Ishikawa (cell line): ENCODE results near the gene KCNT1.

Experiments
- CEBPB ChIP-seq: IDR thresholded peaks from 2 replicates; pipeline ENCODE4 v1.6.1; 2012
- CREB1 ChIP-seq: IDR thresholded peaks from 2 replicates; pipeline ENCODE4 v1.6.1; 2012; ENCODE audit warnings: low read depth
- EGR1 ChIP-seq: IDR thresholded peaks from 2 replicates; pipeline ENCODE4 v1.6.1; 2012
- EP300 ChIP-seq: IDR thresholded peaks from 2 replicates; pipeline ENCODE4 v1.6.1; 2012; ENCODE audit warnings: borderline replicate concordance
- FOXM1 ChIP-seq: IDR thresholded peaks from 2 replicates; pipeline ENCODE4 v1.6.1; 2012; ENCODE audit warnings: low read depth, borderline replicate concordance
- NFIC ChIP-seq: IDR thresholded peaks from 2 replicates; pipeline ENCODE4 v1.6.1; 2012
- RAD21 ChIP-seq: IDR thresholded peaks from 2 replicates; pipeline ENCODE4 v1.6.1; 2012; ENCODE audit warnings: low read depth
- TAF1 ChIP-seq: IDR thresholded peaks from 2 replicates; pipeline ENCODE4 v1.6.1; 2012; ENCODE audit warnings: low read depth, mild to moderate bottlenecking
- TCF12 ChIP-seq: IDR thresholded peaks from 2 replicates; pipeline ENCODE4 v1.6.1; 2012; ENCODE audit warnings: low read depth
- TEAD4 ChIP-seq: IDR thresholded peaks from 2 replicates; pipeline ENCODE4 v1.6.1; 2012
- YY1 ChIP-seq: IDR thresholded peaks from 2 replicates; pipeline ENCODE4 v1.6.1; 2012; ENCODE audit warnings: low read depth
- ZBTB7A ChIP-seq: IDR thresholded peaks from 2 replicates; pipeline ENCODE4 v1.6.1; 2012; ENCODE audit warnings: low read depth
- TF ChIP-seq, protein P1 (sequence below): IDR thresholded peaks from 2 replicates; pipeline ENCODE4 v1.6.1; 2012; ENCODE audit warnings: low read depth, mild to moderate bottlenecking
- TF ChIP-seq, protein P2 (sequence below): IDR thresholded peaks from 2 replicates; pipeline ENCODE4 v1.6.1; 2012
- TF ChIP-seq, protein P3 (sequence below): IDR thresholded peaks from 2 replicates; pipeline ENCODE4 v1.6.1; 2012

Gene KCNT1

DNA sequence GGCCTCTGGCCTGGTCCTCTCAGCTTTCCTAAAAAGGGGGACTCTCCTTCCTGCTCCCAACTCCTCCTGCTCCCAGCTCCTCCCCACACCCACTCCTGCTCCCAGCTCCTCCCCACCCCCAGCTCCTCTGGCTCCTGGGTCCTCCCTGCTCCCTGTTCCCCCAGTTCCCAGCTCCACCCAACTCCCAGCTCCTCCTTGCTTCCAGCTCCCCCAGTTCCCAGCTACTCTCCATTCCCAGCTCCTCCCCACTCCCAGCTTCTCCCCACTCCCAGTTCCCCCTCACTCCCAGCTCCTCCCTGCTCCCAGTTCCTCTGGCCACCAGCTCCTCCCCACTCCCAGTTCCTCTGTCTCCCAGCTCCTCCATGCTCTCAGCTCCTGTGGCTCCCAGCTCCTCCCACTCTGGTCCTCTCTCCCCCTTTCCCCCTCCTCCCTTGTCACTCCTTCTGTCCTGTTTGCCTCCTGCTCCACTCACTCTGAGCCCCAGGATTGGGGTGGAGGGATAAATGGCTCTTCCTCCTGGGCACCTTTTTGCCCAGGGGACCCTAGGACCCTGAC, 75.7 kb downstream of the KCNT1 start:
- TF ChIP-seq CREB1 (no peak), RAD21 (no peak), YY1 (no peak), TCF12 (no peak), FOXM1 (no peak), ZBTB7A (no peak), TAF1 (no peak), NFIC (no peak), TEAD4 (no peak), CEBPB (no peak), EGR1 (no peak), EP300 (no peak)
- TF ChIP-seq, protein P1, sequence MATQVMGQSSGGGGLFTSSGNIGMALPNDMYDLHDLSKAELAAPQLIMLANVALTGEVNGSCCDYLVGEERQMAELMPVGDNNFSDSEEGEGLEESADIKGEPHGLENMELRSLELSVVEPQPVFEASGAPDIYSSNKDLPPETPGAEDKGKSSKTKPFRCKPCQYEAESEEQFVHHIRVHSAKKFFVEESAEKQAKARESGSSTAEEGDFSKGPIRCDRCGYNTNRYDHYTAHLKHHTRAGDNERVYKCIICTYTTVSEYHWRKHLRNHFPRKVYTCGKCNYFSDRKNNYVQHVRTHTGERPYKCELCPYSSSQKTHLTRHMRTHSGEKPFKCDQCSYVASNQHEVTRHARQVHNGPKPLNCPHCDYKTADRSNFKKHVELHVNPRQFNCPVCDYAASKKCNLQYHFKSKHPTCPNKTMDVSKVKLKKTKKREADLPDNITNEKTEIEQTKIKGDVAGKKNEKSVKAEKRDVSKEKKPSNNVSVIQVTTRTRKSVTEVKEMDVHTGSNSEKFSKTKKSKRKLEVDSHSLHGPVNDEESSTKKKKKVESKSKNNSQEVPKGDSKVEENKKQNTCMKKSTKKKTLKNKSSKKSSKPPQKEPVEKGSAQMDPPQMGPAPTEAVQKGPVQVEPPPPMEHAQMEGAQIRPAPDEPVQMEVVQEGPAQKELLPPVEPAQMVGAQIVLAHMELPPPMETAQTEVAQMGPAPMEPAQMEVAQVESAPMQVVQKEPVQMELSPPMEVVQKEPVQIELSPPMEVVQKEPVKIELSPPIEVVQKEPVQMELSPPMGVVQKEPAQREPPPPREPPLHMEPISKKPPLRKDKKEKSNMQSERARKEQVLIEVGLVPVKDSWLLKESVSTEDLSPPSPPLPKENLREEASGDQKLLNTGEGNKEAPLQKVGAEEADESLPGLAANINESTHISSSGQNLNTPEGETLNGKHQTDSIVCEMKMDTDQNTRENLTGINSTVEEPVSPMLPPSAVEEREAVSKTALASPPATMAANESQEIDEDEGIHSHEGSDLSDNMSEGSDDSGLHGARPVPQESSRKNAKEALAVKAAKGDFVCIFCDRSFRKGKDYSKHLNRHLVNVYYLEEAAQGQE = no peak
- TF ChIP-seq, protein P2, sequence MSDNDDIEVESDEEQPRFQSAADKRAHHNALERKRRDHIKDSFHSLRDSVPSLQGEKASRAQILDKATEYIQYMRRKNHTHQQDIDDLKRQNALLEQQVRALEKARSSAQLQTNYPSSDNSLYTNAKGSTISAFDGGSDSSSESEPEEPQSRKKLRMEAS = no peak
- TF ChIP-seq, protein P3, sequence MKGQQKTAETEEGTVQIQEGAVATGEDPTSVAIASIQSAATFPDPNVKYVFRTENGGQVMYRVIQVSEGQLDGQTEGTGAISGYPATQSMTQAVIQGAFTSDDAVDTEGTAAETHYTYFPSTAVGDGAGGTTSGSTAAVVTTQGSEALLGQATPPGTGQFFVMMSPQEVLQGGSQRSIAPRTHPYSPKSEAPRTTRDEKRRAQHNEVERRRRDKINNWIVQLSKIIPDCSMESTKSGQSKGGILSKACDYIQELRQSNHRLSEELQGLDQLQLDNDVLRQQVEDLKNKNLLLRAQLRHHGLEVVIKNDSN = no peak

DNA sequence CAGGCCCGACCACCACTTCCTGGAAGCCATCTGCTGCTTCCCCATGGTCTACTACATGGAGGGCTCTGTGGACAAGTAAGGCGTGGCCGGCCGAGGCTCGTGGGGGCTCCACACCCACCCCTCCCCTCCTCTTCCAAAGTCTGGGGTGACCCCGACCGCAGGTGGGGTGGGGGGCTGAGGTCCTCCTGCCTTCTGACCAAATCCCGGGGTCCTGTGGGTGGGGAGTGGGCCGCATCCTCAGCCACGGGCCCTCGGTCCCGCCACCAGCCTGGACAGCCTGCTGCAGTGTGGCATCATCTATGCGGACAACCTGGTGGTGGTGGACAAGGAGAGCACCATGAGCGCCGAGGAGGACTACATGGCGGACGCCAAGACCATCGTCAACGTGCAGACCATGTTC, 76.4 kb downstream of the KCNT1 start:
- no peak for TF ChIP-seq EP300
- TF ChIP-seq TCF12 = no peak
- TF ChIP-seq ZBTB7A = no peak
- no peak for TF ChIP-seq FOXM1
- TF ChIP-seq, protein P2 = no peak
- TF ChIP-seq TEAD4 = no peak
- TF ChIP-seq, protein P1 = no peak
- no peak for TF ChIP-seq EGR1
- no peak for TF ChIP-seq YY1
- TF ChIP-seq, protein P3 = no peak
- TF ChIP-seq NFIC = no peak
- no peak for TF ChIP-seq RAD21
- no peak for TF ChIP-seq CEBPB
- no peak for TF ChIP-seq CREB1
- no peak for TF ChIP-seq TAF1

DNA sequence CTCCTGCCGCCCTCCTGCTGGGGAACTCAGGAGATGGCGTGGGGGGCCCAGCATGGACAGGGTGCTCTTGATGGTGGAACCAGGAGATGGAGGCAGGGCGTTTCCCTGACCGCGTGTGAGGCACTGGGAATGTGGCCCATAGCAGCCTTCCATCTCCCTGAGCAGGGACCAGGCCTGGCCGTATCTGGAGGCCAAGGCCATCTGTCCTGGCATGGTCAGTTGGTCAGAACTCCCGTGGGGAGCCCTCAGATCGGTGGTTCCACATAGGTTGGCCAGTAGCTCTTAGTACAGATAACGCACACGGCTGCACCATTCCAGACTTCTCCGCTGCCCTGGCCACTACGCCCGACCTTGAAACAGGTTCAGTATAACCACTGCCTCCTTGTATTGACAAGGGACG, 77.6 kb downstream of the KCNT1 start:
- TF ChIP-seq, protein P3 = no peak
- TF ChIP-seq EP300 (no peak), CEBPB (no peak), FOXM1 (no peak), RAD21 (no peak), ZBTB7A (no peak), CREB1 (no peak), YY1 (no peak)
- TF ChIP-seq, protein P1 = no peak

DNA sequence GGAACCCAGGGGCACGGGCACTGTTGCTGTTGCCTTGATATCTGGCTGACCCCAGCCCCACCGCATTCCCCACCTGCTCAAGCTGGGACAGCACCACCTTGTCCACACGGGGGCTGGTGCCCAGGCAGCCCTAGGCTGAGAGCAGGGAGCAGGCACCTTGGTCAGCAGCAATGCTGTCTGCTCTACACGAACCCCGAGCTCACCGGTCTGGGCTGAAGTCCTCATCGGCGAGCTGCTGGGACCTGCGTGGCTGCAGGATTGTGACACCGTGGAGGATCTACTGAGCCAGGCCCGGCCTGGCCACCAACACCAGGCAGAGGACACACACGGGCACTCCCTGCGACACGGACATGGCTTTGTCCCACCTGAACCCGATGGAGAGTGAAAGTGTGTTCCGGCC, 78.1 kb downstream of the KCNT1 start:
- TF ChIP-seq YY1 = no peak
- TF ChIP-seq, protein P1 = peak; percentile 23; the same call in 1 of the 2 replicates
- no peak for TF ChIP-seq EP300
- no peak for TF ChIP-seq CREB1
